Fibroblast of skin of left biceps (primary cell): Measurements from ENCODE around the gene FCGR2B.
"Not testable (repeated sequence)": the region's sequence is repeated elsewhere in the genome, so short reads cannot be mapped to it uniquely, and the experiment has no call there.

Experiments
- DNase-seq, 2 experiments: peaks; one replicate each; pipeline ENCODE4 v3.0.0-alpha.2; 2013; ENCODE audit warnings: low read depth in 2 of 2

The FCGR2B gene

GRCh38 chr1:161647507-161648360 lies 15.2 kb upstream of the FCGR2B start:
- peak; percentile 9 to 12 for DNase-seq

- not testable (repeated sequence) for DNase-seq
Observed at GRCh38 chr1:161653541-161653940, 9.4 kb upstream of the FCGR2B start.

GRCh38 chr1:161653971-161654370 lies 9.0 kb upstream of the FCGR2B start:
- DNase-seq = not testable (repeated sequence)

- not testable (repeated sequence) for DNase-seq
Observed at GRCh38 chr1:161658524-161658923, 4.4 kb upstream of the FCGR2B start.

- DNase-seq = not testable (repeated sequence)
Observed at GRCh38 chr1:161661660-161662311, 1.2 kb upstream of the FCGR2B start.

- not testable (repeated sequence) for DNase-seq
Observed at GRCh38 chr1:161663569-161663968, 626 bp downstream of the FCGR2B start.

- not testable (repeated sequence) for DNase-seq
Observed at GRCh38 chr1:161664689-161665088, 1.7 kb downstream of the FCGR2B start.

GRCh38 chr1:161671045-161672020 lies 8.4 kb downstream of the FCGR2B start:
- DNase-seq = not testable (repeated sequence)

- DNase-seq = not testable (repeated sequence)
Observed at GRCh38 chr1:161673437-161673836, 10.5 kb downstream of the FCGR2B start.

- DNase-seq = not testable (repeated sequence)
Observed at GRCh38 chr1:161674447-161674846, 11.5 kb downstream of the FCGR2B start.

GRCh38 chr1:161674908-161675307 lies 12.0 kb downstream of the FCGR2B start:
- not testable (repeated sequence) for DNase-seq

- DNase-seq = no peak
Observed at GRCh38 chr1:161676441-161676840, 13.5 kb downstream of the FCGR2B start.

GRCh38 chr1:161676958-161677689 lies 14.2 kb downstream of the FCGR2B start:
- DNase-seq = no peak

- DNase-seq = no peak
Observed at GRCh38 chr1:161678500-161678899, 15.6 kb downstream of the FCGR2B start.

GRCh38 chr1:161681879-161682278 lies 18.9 kb downstream of the FCGR2B start:
- DNase-seq = no peak

- no peak for DNase-seq
Observed at GRCh38 chr1:161688946-161689345, 26.0 kb downstream of the FCGR2B start.

GRCh38 chr1:161691846-161692245 lies 28.9 kb downstream of the FCGR2B start:
- DNase-seq = no peak

- DNase-seq = not testable (repeated sequence)
Observed at GRCh38 chr1:161693020-161693712, 30.2 kb downstream of the FCGR2B start.

GRCh38 chr1:161698302-161698701 lies 35.4 kb downstream of the FCGR2B start:
- DNase-seq = not testable (repeated sequence)

- DNase-seq = no peak
Observed at GRCh38 chr1:161702250-161702649, 39.3 kb downstream of the FCGR2B start.
